AG09309 (cell line): ENCODE results near the gene NLGN1.

Source experiments
- DNase-seq: peaks from one replicate; pipeline ENCODE4 v3.0.0-alpha.2; 2010; ENCODE audit warnings: low read depth
- H3K4me3 ChIP-seq: 2 replicates; pipeline ENCODE4 v1.5.1; 2011; ENCODE audit warnings: mild to moderate bottlenecking, low read depth, low read length, moderate library complexity; ENCODE audit not compliant: control insufficient read depth
- TF ChIP-seq, protein P1 (sequence below): IDR thresholded peaks from 2 replicates; pipeline ENCODE4 v1.5.1; 2011; ENCODE audit warnings: mild to moderate bottlenecking, low read depth, low read length, inconsistent platforms; ENCODE audit not compliant: insufficient read depth, control insufficient read depth; ENCODE audit errors: missing control alignments

Gene NLGN1

DNA sequence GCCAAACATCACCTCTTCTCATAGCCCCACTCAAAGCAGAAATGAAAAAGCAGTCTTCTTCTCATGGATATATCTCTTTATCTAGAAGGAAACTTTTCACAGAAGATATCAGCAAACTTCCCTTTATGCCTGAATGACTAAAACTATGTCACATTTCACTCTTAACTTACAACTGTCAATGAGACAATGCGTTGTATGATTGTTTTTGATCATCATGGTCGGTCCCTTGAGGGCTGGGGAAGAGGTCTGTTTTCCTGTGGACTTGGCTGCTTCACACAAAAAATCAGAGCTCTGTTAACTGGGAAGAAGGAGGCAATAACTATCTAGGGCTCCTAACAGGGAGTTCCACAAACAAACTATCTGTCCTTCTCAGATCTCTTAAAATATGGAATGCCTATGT is 5.1 kb downstream of the NLGN1 start:
- TF ChIP-seq, protein P1, sequence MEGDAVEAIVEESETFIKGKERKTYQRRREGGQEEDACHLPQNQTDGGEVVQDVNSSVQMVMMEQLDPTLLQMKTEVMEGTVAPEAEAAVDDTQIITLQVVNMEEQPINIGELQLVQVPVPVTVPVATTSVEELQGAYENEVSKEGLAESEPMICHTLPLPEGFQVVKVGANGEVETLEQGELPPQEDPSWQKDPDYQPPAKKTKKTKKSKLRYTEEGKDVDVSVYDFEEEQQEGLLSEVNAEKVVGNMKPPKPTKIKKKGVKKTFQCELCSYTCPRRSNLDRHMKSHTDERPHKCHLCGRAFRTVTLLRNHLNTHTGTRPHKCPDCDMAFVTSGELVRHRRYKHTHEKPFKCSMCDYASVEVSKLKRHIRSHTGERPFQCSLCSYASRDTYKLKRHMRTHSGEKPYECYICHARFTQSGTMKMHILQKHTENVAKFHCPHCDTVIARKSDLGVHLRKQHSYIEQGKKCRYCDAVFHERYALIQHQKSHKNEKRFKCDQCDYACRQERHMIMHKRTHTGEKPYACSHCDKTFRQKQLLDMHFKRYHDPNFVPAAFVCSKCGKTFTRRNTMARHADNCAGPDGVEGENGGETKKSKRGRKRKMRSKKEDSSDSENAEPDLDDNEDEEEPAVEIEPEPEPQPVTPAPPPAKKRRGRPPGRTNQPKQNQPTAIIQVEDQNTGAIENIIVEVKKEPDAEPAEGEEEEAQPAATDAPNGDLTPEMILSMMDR = no peak
- H3K4me3 ChIP-seq = no peak overlapping the region
- no peak for DNase-seq

DNA sequence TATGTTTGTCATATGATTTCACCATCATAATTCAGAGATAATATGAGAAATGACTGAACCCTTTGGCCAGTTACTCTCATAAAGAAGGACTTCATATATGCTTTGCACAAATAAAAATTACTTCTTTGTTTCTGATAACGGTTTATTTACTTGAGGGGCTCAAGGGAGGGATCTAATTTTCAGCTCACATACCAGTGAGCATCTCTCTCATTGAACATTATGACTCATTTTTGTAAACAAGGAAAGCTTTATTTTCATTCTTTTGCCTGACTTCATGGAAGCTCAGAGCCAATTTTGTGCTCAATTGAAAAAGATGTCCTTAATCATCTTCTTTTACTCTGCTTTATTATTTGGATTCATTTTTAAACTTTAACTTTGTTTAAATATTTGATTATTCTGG is 5.8 kb downstream of the NLGN1 start:
- no peak for DNase-seq
- no peak overlapping the region for H3K4me3 ChIP-seq
- TF ChIP-seq, protein P1 = no peak

DNA sequence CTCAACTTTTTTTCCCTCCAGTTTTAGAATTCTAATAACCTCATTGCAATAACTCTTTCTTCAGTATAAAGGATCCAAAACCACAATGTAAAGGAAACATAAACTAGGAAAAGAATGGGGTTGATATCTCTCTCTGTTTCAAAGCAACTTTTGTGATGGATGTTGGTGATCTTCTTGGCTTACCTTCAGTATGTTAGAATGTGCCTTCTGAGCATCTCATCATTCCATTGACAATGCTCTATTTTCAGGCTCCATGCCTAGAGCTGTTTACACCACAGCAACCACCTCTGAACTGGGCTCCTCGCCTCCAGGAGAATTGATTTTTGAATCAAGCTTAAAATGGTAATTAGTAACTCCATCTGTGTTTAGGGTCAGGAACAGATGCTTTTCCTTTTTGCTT is 6.6 kb downstream of the NLGN1 start:
- H3K4me3 ChIP-seq = no peak overlapping the region
- DNase-seq = no peak
- TF ChIP-seq, protein P1 = no peak

DNA sequence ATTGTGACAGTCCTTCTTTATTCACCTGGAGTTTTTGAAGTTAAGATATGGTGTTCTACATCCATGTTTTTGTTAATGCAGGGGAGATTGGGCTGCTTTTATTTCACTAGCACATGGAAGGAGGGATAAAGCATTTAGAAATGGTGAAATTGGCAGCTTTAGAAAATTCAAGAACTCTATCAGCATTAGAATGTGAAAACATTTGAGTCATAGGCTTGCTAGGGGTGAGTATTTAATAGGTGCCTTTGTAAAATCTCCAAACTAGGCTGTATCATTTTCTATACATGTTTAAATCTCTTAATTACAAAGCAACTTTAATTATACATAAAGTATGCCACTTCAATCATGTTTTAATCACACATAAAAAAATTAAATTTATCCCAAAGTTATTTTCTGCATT is 12.9 kb downstream of the NLGN1 start:
- no peak overlapping the region for H3K4me3 ChIP-seq
- TF ChIP-seq, protein P1 = no peak
- DNase-seq = no peak

DNA sequence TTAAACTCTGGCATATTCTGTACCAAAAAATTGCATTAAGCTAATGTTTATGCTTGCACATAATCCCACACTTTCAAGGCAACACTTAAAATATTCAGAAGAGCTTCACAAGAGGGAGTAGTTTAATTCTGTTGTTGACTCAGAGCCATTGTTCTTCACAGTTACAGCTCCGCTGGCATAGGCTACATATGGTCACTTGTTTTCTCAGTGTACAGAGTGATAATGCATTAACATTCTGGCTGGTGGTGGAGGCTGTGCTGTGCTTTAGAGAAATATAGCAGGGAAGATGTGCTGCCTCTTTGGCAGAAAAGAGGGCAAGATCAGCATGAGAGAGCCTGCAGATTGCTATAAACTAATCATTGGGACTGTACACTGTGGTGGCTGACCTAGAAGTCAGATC is 13.3 kb downstream of the NLGN1 start:
- no peak for DNase-seq
- TF ChIP-seq, protein P1 = no peak
- H3K4me3 ChIP-seq = no peak overlapping the region

DNA sequence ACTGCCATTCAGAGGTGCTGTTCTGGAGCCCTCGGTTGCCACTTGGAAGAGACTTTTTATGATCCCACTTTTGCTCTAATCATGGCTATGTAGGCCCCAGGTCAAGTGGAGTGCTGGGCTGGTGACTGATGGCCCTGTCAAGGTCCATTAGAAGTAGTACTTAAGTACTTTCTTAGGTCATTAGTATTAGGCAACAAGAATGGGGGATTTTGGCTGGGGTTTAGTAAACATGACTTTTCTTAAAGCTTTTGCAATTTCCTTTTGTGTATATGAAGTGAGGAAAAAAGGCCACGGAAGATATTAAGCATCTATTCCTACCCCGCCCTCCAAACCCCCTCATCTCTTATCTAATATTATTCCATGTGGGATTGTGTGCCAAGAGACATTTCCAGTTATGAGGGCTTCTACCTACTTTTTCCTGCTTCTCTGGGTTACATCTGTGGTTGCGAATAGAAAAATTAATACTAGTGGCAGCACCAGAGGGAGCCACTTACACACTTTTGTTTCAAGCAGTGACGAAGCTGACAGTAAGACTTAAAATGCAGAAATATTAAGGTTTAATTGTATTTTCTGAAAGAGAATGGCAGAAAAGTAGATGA is 13.9 kb downstream of the NLGN1 start:
- TF ChIP-seq, protein P1 = peak; percentile 58
- H3K4me3 ChIP-seq = no peak overlapping the region
- DNase-seq = no peak

DNA sequence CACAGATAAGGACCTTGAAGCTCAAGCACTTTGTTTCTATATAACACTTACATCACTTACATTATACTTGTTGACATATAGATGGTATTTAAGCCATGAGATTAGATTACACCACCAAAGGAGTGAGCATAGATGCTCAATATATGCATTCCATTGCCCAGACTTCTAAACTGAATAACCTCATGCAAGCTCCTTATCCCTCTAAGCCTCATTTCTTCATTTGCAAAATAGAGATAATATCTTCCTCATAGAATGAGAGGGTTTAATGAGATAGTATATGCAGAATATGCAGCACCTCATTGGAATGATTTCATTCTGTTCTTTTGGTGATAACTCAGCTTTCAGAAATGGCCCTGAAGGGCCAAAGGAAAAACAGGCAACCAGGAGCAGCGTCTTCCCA is 18.5 kb downstream of the NLGN1 start:
- TF ChIP-seq, protein P1 = no peak
- H3K4me3 ChIP-seq = no peak overlapping the region
- no peak for DNase-seq
